A549 (cell line): ENCODE results near the gene INPP5K. TPM values are rescaled to one million over a fixed set of nuclear protein-coding genes. Genes with fewer than 3 reads are reported as not detected.

Source experiments
- ATAC-seq, 2 experiments: fragments of 200-7000 bp in 1 of 2; fragments of >200 bp in 1 of 2; cut with Nextera tagmentation in 1 of 2; cut with Tn5 transposase in 1 of 2; 3 replicates each; pipeline versions ENCODE4 v1.8.0 to v1.9.1; 2018 to 2020; ENCODE audit warnings: mild to moderate bottlenecking in 1 of 2, moderate library complexity in 1 of 2
- CTCF ChIA-PET: fragments of 300-600 bp; sonication (Branson Sonifier 250); formaldehyde crosslinking; extraction: SDS; loops from one replicate; lab custom pipeline; 2021; ENCODE audit warnings: antibody characterized with exemption, inconsistent platforms; lab: Yijun Ruan, JAX
- POLR2A ChIA-PET: fragments of 350-600 bp; formaldehyde crosslinking; extraction: SDS; loops from one replicate; lab custom pipeline; 2021; ENCODE audit warnings: antibody characterized with exemption, inconsistent platforms; lab: Yijun Ruan, JAX
- DNase-seq, 2 experiments: peaks; one replicate each; pipeline versions ENCODE4 v3.0.0 to v3.0.0-alpha.2; 2011 to 2016; ENCODE audit warnings: low read depth in 1 of 2, low spot score in 1 of 2
- FAIRE-seq: peaks from 2 replicates; lab custom pipeline; 2011; peaks lifted over from hg19 to GRCh38; lab: Jason Lieb, UNC
- H3K27ac ChIP-seq, 2 experiments: fragments of >200 bp; sonication (Bioruptor Twin); formaldehyde crosslinking; 3 replicates each; pipeline ENCODE4 v1.5.1; 2016 to 2017
- H3K4me1 ChIP-seq: fragments of >200 bp; sonication (Bioruptor Twin); formaldehyde crosslinking; 3 replicates; pipeline ENCODE4 v1.6.1; 2016
- H3K4me2 ChIP-seq: fragments of >200 bp; sonication (Bioruptor Twin); formaldehyde crosslinking; 3 replicates; pipeline ENCODE4 v1.6.1; 2016
- H3K4me3 ChIP-seq: fragments of >200 bp; sonication (Bioruptor Twin); formaldehyde crosslinking; 3 replicates; pipeline ENCODE4 v1.5.1; 2016
- H3K9me3 ChIP-seq: fragments of >200 bp; sonication (Bioruptor Twin); formaldehyde crosslinking; 3 replicates; pipeline ENCODE4 v1.6.1; 2016
- CBX2 ChIP-seq: fragments of 200-600 bp; sonication (generic); IDR thresholded peaks from 2 replicates; pipeline ENCODE4 v1.6.1; 2016; ENCODE audit warnings: low read depth, mild to moderate bottlenecking, borderline replicate concordance
- CEBPB ChIP-seq, 2 experiments: fragments of >200 bp in 1 of 2; sonication (Bioruptor Twin) in 1 of 2; formaldehyde crosslinking in 1 of 2; IDR thresholded peaks; 2 replicates each; pipeline ENCODE4 v1.6.1; 2012 to 2016
- CHD2 ChIP-seq: fragments of 150-350 bp; IDR thresholded peaks from 2 replicates; pipeline ENCODE4 v1.6.1; 2014; ENCODE audit warnings: low read length; ENCODE audit not compliant: partially characterized antibody
- CHD4 ChIP-seq: fragments of 200-600 bp; sonication (generic); IDR thresholded peaks from 2 replicates; pipeline ENCODE4 v1.6.1; 2016; ENCODE audit warnings: antibody characterized with exemption, mild to moderate bottlenecking, borderline replicate concordance
- ESRRA ChIP-seq: fragments of 150-350 bp; IDR thresholded peaks from 2 replicates; pipeline ENCODE4 v1.6.1; 2014; ENCODE audit warnings: mild to moderate bottlenecking, low read length, borderline replicate concordance
- FOSB ChIP-seq: fragments of 250-450 bp; sonication (Bioruptor Pico); IDR thresholded peaks from 2 replicates; pipeline ENCODE4 v1.5.0; 2020; ENCODE audit warnings: mild to moderate bottlenecking, moderate library complexity
- FOSL2 ChIP-seq, 2 experiments: fragments of 450-650 bp in 1 of 2; fragments of >200 bp in 1 of 2; sonication (Bioruptor Twin) in 1 of 2; formaldehyde crosslinking; IDR thresholded peaks; 2 replicates each; pipeline versions ENCODE4 v1.5.0 to v1.6.1; 2016 to 2020; ENCODE audit warnings: mild to moderate bottlenecking in 1 of 2, moderate library complexity in 1 of 2
- HEYL ChIP-seq: fragments of 250-450 bp; sonication (Bioruptor Pico); IDR thresholded peaks from 2 replicates; pipeline ENCODE4 v1.8.0; 2021; ENCODE audit warnings: mild to moderate bottlenecking, moderate library complexity
- HOXA7 ChIP-seq: fragments of 250-450 bp; sonication (Bioruptor Pico); IDR thresholded peaks from 2 replicates; pipeline ENCODE4 v1.5.0; 2020; ENCODE audit warnings: mild to moderate bottlenecking, moderate library complexity
- HOXB13 ChIP-seq: fragments of 250-450 bp; sonication (Bioruptor Pico); IDR thresholded peaks from 2 replicates; pipeline ENCODE4 v1.5.0; 2020; ENCODE audit warnings: low read depth, mild to moderate bottlenecking, moderate library complexity
- JUNB ChIP-seq: fragments of >200 bp; sonication (Bioruptor Twin); formaldehyde crosslinking; IDR thresholded peaks from 2 replicates; pipeline ENCODE4 v1.6.1; 2016
- KDM1A ChIP-seq: fragments of 200-600 bp; sonication (generic); IDR thresholded peaks from 2 replicates; pipeline ENCODE4 v1.6.1; 2016; ENCODE audit warnings: low read depth, mild to moderate bottlenecking
- MAFK ChIP-seq: fragments of 450-650 bp; IDR thresholded peaks from 2 replicates; pipeline ENCODE4 v1.6.1; 2014; ENCODE audit not compliant: partially characterized antibody
- MYC ChIP-seq: IDR thresholded peaks from 2 replicates; pipeline ENCODE4 v1.6.1; 2012; ENCODE audit warnings: mild to moderate bottlenecking, inconsistent platforms, low read length, improper control_type of control experiment, borderline replicate concordance
- NFE2L2 ChIP-seq: fragments of 150-350 bp; conservative IDR thresholded peaks from 2 replicates; pipeline ENCODE4 v1.6.1; 2014; ENCODE audit warnings: low read length
- NR3C1 ChIP-seq: fragments of >200 bp; sonication (Bioruptor Twin); formaldehyde crosslinking; IDR thresholded peaks from 3 replicates; pipeline ENCODE4 v1.6.1; 2017
- PHF8 ChIP-seq: fragments of 200-600 bp; sonication (generic); IDR thresholded peaks from 2 replicates; pipeline ENCODE4 v1.6.1; 2016; ENCODE audit warnings: low read depth, mild to moderate bottlenecking, antibody characterized with exemption, moderate library complexity, borderline replicate concordance
- POLR2A ChIP-seq: IDR thresholded peaks from 2 replicates; pipeline ENCODE4 v1.6.1; 2012; ENCODE audit warnings: mild to moderate bottlenecking, low read length
- RARB ChIP-seq: fragments of 250-450 bp; sonication (Bioruptor Pico); IDR thresholded peaks from 2 replicates; pipeline ENCODE4 v1.8.0; 2021; ENCODE audit warnings: mild to moderate bottlenecking, moderate library complexity
- RCOR1 ChIP-seq: fragments of 150-350 bp; IDR thresholded peaks from 2 replicates; pipeline ENCODE4 v1.6.1; 2014; ENCODE audit warnings: antibody characterized with exemption, low read length, low read depth
- RFX5 ChIP-seq: fragments of 450-650 bp; IDR thresholded peaks from 2 replicates; pipeline ENCODE4 v1.7.1; 2014; ENCODE audit warnings: antibody characterized with exemption, mild to moderate bottlenecking, moderate library complexity
- RNF2 ChIP-seq: fragments of 200-600 bp; sonication (generic); IDR thresholded peaks from 2 replicates; pipeline ENCODE4 v1.6.1; 2016; ENCODE audit warnings: low read depth, mild to moderate bottlenecking, antibody characterized with exemption, moderate library complexity, borderline replicate concordance
- TFCP2L1 ChIP-seq: fragments of 250-450 bp; sonication (Bioruptor Pico); IDR thresholded peaks from 2 replicates; pipeline ENCODE4 v1.5.0; 2021; ENCODE audit warnings: mild to moderate bottlenecking
- ZC3H11A ChIP-seq: fragments of 450-650 bp; IDR thresholded peaks from 2 replicates; pipeline ENCODE4 v1.6.1; 2014; ENCODE audit warnings: antibody characterized with exemption, mild to moderate bottlenecking
- ZNF302 ChIP-seq: fragments of 250-450 bp; sonication (Bioruptor Pico); IDR thresholded peaks from 2 replicates; pipeline ENCODE4 v1.9.0; 2021; ENCODE audit warnings: inconsistent platforms, mild to moderate bottlenecking, moderate library complexity
- WGBS: methylation state at CpG from one replicate; pipeline ENCODE4 v1.1.6; 2017; ENCODE audit errors: missing lambda C conversion rate; 5-methylcytosine and 5-hydroxymethylcytosine counted together
- polyA plus RNA-seq, 4 experiments: library from polyadenylated mRNA; depleted of rRNA in 3 of 4; stranded (reverse); fragments of >200 nt; fragmentation: RNase III in 1 of 4; extraction: RNeasy Plus Mini Kit Qiagen cat#74134 plus additional on column Dnase treatment in 1 of 4; gene quantifications; 2 replicates in 3 of 4; 3 replicates in 1 of 4; pipeline ENCODE4 v1.2.3, GENCODE V29; 2011 to 2017
- TF ChIP-seq, protein P1 (sequence below): fragments of >200 bp; sonication (Bioruptor Twin); formaldehyde crosslinking; IDR thresholded peaks from 3 replicates; pipeline ENCODE4 v1.6.1; 2016
- TF ChIP-seq, protein P2 (sequence below): fragments of >200 bp; sonication (Bioruptor Twin); formaldehyde crosslinking; IDR thresholded peaks from 3 replicates; pipeline ENCODE4 v1.5.1; 2016
- TF ChIP-seq, protein P3 (sequence below): fragments of 450-650 bp; IDR thresholded peaks from 2 replicates; pipeline ENCODE4 v1.6.1; 2014; ENCODE audit warnings: antibody characterized with exemption
- TF ChIP-seq, protein P4 (sequence below): fragments of 200-600 bp; sonication (generic); IDR thresholded peaks from 2 replicates; pipeline ENCODE4 v1.6.1; 2016; ENCODE audit warnings: antibody characterized with exemption, mild to moderate bottlenecking, moderate library complexity
- TF ChIP-seq, protein P5 (sequence below): IDR thresholded peaks from 2 replicates; pipeline ENCODE4 v1.6.1; 2012; ENCODE audit warnings: low read depth, borderline replicate concordance
- TF ChIP-seq, protein P6 (sequence below): IDR thresholded peaks from 2 replicates; pipeline ENCODE4 v1.6.1; 2012

The INPP5K gene
- polyA plus RNA-seq, 2 of the 4 experiments (the other 2 are of a cell fraction), result 24.3 to 30.8 TPM

DNA sequence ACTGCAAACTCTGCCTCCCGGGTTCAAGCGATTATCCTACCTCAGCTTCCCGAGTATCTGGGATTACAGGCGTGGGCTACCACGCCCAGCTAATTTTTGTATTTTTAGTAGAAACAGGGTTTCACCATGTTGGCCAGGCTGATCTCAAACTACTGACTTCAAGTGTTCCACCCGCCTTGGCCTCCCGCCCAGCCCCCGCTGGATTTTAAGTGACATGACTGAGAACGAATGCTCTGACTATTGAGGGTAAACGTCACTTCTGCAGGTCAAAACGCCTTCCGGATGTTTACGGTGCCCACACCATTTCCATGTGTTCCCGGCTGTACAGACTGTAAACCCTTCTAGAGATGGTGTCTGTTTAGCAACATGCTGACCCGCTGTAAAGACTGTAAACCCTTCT is 23.4 kb upstream of the INPP5K start:
- ChIA-PET POLR2A (no interaction called here), CTCF (interaction anchor here (1.0 to 1.4 kb wide), 4 partner anchors 8 to 23 kb away, joined by 3 to 4 read pairs (median 3); partner anchors contain the start of gene INPP5K)
- Histone ChIP-seq H3K4me2 (no peak overlapping the region), H3K4me3 (no peak overlapping the region), H3K9me3 (no peaks in the 10 kb centered on the region), H3K27ac (no peak overlapping the region), H3K4me1 (no peaks in the 10 kb centered on the region)
- 90% methylated on average over 15 of the region's 15 CpGs for WGBS
- no peak for DNase-seq
- ATAC-seq, result no peak
- FAIRE-seq, result no peak
- no peak for TF ChIP-seq CBX2
- no peak for TF ChIP-seq KDM1A
- TF ChIP-seq JUNB, result no peak
- TF ChIP-seq MAFK, result no peak
- no peak for TF ChIP-seq ZC3H11A
- TF ChIP-seq, protein P1, sequence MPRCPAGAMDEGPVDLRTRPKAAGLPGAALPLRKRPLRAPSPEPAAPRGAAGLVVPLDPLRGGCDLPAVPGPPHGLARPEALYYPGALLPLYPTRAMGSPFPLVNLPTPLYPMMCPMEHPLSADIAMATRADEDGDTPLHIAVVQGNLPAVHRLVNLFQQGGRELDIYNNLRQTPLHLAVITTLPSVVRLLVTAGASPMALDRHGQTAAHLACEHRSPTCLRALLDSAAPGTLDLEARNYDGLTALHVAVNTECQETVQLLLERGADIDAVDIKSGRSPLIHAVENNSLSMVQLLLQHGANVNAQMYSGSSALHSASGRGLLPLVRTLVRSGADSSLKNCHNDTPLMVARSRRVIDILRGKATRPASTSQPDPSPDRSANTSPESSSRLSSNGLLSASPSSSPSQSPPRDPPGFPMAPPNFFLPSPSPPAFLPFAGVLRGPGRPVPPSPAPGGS, result no peak
- TF ChIP-seq CEBPB (IDR thresholded peaks at IDR 0.05), result no peak
- TF ChIP-seq FOSL2 (IDR thresholded peaks at IDR 0.05), result no peak
- no peak for TF ChIP-seq FOSL2 (CRISPR knock-in tag; IDR thresholded peaks at IDR 0.05)
- no peak for TF ChIP-seq RFX5
- no peak for TF ChIP-seq POLR2A
- no peak for TF ChIP-seq ZNF302 (CRISPR knock-in tag)
- TF ChIP-seq MYC, result no peak
- no peak for TF ChIP-seq PHF8
- no peak for TF ChIP-seq NFE2L2
- TF ChIP-seq, protein P2, sequence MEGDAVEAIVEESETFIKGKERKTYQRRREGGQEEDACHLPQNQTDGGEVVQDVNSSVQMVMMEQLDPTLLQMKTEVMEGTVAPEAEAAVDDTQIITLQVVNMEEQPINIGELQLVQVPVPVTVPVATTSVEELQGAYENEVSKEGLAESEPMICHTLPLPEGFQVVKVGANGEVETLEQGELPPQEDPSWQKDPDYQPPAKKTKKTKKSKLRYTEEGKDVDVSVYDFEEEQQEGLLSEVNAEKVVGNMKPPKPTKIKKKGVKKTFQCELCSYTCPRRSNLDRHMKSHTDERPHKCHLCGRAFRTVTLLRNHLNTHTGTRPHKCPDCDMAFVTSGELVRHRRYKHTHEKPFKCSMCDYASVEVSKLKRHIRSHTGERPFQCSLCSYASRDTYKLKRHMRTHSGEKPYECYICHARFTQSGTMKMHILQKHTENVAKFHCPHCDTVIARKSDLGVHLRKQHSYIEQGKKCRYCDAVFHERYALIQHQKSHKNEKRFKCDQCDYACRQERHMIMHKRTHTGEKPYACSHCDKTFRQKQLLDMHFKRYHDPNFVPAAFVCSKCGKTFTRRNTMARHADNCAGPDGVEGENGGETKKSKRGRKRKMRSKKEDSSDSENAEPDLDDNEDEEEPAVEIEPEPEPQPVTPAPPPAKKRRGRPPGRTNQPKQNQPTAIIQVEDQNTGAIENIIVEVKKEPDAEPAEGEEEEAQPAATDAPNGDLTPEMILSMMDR, result no peak
- no peak for TF ChIP-seq RARB (CRISPR knock-in tag)
- TF ChIP-seq, protein P3, sequence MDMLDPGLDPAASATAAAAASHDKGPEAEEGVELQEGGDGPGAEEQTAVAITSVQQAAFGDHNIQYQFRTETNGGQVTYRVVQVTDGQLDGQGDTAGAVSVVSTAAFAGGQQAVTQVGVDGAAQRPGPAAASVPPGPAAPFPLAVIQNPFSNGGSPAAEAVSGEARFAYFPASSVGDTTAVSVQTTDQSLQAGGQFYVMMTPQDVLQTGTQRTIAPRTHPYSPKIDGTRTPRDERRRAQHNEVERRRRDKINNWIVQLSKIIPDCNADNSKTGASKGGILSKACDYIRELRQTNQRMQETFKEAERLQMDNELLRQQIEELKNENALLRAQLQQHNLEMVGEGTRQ, result no peak

DNA sequence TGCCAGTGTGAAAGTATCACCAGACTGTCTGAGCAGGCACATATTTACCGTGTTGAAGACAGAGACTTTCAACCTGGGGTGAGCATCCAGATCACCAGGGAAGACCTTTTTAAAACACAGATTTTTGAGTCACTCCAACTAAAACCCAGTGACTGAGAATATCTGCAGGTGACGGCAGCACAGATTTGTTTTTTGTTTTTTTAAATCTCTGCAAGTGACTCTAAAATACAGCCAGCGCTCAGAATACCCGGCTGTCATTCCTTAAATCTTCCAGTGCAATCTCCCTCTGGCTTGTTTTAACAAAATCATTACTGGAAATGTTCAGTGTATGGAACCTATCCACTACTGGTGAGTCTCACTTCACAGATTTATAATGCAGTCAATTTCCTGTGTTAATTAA is 19.3 kb upstream of the INPP5K start:
- Histone ChIP-seq H3K27ac (no peak overlapping the region), H3K4me1 (no peaks in the 10 kb centered on the region), H3K4me2 (no peak overlapping the region), H3K4me3 (no peak overlapping the region), H3K9me3 (no peaks in the 10 kb centered on the region)
- no peak for DNase-seq
- POLR2A ChIA-PET, result no interaction called here
- TF ChIP-seq, protein P4, sequence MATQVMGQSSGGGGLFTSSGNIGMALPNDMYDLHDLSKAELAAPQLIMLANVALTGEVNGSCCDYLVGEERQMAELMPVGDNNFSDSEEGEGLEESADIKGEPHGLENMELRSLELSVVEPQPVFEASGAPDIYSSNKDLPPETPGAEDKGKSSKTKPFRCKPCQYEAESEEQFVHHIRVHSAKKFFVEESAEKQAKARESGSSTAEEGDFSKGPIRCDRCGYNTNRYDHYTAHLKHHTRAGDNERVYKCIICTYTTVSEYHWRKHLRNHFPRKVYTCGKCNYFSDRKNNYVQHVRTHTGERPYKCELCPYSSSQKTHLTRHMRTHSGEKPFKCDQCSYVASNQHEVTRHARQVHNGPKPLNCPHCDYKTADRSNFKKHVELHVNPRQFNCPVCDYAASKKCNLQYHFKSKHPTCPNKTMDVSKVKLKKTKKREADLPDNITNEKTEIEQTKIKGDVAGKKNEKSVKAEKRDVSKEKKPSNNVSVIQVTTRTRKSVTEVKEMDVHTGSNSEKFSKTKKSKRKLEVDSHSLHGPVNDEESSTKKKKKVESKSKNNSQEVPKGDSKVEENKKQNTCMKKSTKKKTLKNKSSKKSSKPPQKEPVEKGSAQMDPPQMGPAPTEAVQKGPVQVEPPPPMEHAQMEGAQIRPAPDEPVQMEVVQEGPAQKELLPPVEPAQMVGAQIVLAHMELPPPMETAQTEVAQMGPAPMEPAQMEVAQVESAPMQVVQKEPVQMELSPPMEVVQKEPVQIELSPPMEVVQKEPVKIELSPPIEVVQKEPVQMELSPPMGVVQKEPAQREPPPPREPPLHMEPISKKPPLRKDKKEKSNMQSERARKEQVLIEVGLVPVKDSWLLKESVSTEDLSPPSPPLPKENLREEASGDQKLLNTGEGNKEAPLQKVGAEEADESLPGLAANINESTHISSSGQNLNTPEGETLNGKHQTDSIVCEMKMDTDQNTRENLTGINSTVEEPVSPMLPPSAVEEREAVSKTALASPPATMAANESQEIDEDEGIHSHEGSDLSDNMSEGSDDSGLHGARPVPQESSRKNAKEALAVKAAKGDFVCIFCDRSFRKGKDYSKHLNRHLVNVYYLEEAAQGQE, result no peak
- TF ChIP-seq NR3C1, result no peak
- TF ChIP-seq MAFK, result no peak
- no peak for TF ChIP-seq CHD2
- TF ChIP-seq FOSB, result no peak
- TF ChIP-seq, protein P5, sequence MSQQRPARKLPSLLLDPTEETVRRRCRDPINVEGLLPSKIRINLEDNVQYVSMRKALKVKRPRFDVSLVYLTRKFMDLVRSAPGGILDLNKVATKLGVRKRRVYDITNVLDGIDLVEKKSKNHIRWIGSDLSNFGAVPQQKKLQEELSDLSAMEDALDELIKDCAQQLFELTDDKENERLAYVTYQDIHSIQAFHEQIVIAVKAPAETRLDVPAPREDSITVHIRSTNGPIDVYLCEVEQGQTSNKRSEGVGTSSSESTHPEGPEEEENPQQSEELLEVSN, result no peak
- no peak for TF ChIP-seq RCOR1
- no peak for TF ChIP-seq CEBPB (IDR thresholded peaks at IDR 0.05)
- TF ChIP-seq RNF2, result no peak
- no peak for TF ChIP-seq CBX2
- no peak for TF ChIP-seq CHD4
- no peak for TF ChIP-seq ESRRA
- TF ChIP-seq, protein P6, sequence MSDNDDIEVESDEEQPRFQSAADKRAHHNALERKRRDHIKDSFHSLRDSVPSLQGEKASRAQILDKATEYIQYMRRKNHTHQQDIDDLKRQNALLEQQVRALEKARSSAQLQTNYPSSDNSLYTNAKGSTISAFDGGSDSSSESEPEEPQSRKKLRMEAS, result no peak
- no peak for TF ChIP-seq HOXA7 (CRISPR knock-in tag)
- TF ChIP-seq HEYL, result no peak
- TF ChIP-seq ZC3H11A, result no peak
- no peak for TF ChIP-seq TFCP2L1 (CRISPR knock-in tag)
- no peak for TF ChIP-seq HOXB13 (CRISPR knock-in tag)
- ATAC-seq, result no peak
- CTCF ChIA-PET, result interaction anchor here (0.8 to 2.4 kb wide), 4 partner anchors 9 to 94 kb away, joined by 3 to 9 read pairs (median 4); partner anchors contain the start of gene INPP5K
- 96% methylated on average over 4 of the region's 4 CpGs for WGBS
- no peak for FAIRE-seq
